Measurements from ENCODE around the gene DLX4. TPM values are rescaled to one million over a fixed set of nuclear protein-coding genes. Genes with fewer than 3 reads are reported as not detected.

DLX4 gene
- total RNA-seq, 4 donors from 2014 or later, result 1.4 to 5.7 (median 3.4) TPM

DNA sequence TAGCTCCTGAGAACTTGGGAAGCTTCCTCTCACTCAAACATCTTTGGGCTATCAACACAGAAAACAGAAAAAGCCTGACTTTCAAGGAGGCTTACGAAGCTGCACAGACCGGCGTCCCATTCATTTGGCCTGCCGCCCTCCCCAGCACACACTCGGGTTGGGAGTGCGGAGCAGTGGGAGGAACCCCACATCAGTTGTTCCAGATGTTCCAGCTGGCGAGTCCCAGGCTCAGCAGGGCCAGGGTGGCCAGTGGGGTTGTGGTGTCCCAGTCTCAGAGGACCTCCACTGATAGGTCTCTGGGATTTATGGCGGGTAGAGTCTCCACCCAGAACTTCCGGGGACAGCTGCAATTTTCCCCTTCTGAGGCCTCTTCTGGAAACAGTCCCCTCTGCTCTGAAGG, 43.1 kb upstream of the DLX4 start:
- TF ChIP-seq, protein P1, sequence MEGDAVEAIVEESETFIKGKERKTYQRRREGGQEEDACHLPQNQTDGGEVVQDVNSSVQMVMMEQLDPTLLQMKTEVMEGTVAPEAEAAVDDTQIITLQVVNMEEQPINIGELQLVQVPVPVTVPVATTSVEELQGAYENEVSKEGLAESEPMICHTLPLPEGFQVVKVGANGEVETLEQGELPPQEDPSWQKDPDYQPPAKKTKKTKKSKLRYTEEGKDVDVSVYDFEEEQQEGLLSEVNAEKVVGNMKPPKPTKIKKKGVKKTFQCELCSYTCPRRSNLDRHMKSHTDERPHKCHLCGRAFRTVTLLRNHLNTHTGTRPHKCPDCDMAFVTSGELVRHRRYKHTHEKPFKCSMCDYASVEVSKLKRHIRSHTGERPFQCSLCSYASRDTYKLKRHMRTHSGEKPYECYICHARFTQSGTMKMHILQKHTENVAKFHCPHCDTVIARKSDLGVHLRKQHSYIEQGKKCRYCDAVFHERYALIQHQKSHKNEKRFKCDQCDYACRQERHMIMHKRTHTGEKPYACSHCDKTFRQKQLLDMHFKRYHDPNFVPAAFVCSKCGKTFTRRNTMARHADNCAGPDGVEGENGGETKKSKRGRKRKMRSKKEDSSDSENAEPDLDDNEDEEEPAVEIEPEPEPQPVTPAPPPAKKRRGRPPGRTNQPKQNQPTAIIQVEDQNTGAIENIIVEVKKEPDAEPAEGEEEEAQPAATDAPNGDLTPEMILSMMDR (IDR thresholded peaks at IDR 0.05), result no peak
- TF ChIP-seq EP300 (IDR thresholded peaks at IDR 0.05) (no peak), POLR2AphosphoS5 (IDR thresholded peaks at IDR 0.05) (no peak), POLR2A (IDR thresholded peaks at IDR 0.05) (no peak)
- Histone ChIP-seq H3K27me3 (peaks cover 20% of the 10 kb centered on the region), H3K36me3 (no peaks in the 10 kb centered on the region), H3K4me1 (peaks cover 11% of the 10 kb centered on the region), H3K27ac (no peak overlapping the region), H3K4me3 (no peak overlapping the region), H3K9me3 (no peaks in the 10 kb centered on the region)
- WGBS, result 82% methylated on average over 2 of the region's 9 CpGs
- no peak for DNase-seq (ENCODE audit: low spot score in 2 of 2)

DNA sequence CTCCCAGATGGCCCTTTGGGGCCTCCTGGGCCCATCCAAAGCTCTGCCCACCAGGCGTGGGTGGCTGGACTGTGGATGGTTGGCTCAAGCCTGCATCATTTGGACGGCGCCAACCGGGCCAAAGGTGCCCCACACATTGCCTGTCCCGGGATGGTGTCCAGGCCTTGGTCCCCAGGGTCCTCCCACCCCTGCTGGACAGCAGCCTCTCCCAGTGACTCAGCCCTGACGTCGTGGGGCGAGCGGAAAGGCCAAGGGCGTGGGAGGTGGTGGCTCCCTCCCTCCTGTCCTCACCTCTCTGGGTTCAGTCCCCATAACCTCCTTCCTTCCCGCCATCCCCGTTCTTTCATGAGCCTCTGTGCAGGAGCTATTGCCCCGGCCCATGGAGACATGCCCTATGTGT, 42.1 kb upstream of the DLX4 start:
- Histone ChIP-seq H3K27me3 (peaks cover 25% of the 10 kb centered on the region), H3K9me3 (no peaks in the 10 kb centered on the region), H3K4me3 (no peak overlapping the region), H3K4me1 (peaks cover 11% of the 10 kb centered on the region), H3K36me3 (no peaks in the 10 kb centered on the region), H3K27ac (no peak overlapping the region)
- 67% methylated on average over 7 of the region's 13 CpGs for WGBS
- DNase-seq (ENCODE audit: low spot score in 2 of 2), result peak in 1 of 2 donors; percentile 85
- TF ChIP-seq EP300 (IDR thresholded peaks at IDR 0.05) (no peak), POLR2A (IDR thresholded peaks at IDR 0.05) (no peak), POLR2AphosphoS5 (IDR thresholded peaks at IDR 0.05) (no peak)
- TF ChIP-seq, protein P1 (IDR thresholded peaks at IDR 0.05), result no peak

DNA sequence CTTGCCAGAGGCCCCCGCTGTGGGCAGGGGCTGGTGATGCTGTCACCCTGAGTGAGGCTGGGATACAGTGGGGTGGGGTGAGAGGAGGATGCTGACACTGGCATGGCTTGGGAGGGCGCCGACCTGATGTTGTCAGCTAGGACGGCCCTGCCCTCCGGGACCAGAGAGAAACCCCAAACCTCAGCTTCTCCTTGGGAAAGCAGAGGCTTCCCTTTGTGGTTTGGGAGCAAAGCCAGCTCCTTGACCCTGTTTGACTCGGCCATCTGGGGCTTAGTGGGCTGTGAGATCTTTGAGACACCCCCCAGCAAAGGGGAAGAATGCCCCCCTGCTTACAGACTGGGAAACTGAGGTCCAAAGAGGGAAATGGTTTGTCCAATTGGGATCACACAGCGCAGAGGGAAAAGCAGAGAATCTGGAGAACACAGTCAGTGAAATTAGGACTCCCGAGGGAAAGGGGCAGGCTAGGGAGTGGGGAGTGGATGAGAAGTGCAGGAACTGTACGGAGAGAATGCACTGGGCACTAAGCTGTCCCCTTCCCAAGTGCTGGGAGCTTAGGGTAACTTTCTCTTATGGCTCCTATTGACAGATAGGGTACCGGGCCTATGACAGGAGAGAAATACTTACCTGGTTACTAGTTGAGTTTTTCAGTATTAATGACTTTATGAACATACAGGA, 40.7 kb upstream of the DLX4 start:
- Histone ChIP-seq H3K9me3 (no peaks in the 10 kb centered on the region), H3K27ac (no peak overlapping the region), H3K4me3 (no peak overlapping the region), H3K36me3 (no peaks in the 10 kb centered on the region), H3K4me1 (peaks cover 11% of the 10 kb centered on the region), H3K27me3 (peaks cover 29% of the 10 kb centered on the region)
- TF ChIP-seq, protein P1 (IDR thresholded peaks at IDR 0.05), result no peak
- TF ChIP-seq POLR2AphosphoS5 (IDR thresholded peaks at IDR 0.05) (no peak), EP300 (IDR thresholded peaks at IDR 0.05) (no peak), POLR2A (IDR thresholded peaks at IDR 0.05) (no peak)
- no peak for DNase-seq (ENCODE audit: low spot score in 2 of 2)
- WGBS, result 59% methylated on average over 9 of the region's 10 CpGs

DNA sequence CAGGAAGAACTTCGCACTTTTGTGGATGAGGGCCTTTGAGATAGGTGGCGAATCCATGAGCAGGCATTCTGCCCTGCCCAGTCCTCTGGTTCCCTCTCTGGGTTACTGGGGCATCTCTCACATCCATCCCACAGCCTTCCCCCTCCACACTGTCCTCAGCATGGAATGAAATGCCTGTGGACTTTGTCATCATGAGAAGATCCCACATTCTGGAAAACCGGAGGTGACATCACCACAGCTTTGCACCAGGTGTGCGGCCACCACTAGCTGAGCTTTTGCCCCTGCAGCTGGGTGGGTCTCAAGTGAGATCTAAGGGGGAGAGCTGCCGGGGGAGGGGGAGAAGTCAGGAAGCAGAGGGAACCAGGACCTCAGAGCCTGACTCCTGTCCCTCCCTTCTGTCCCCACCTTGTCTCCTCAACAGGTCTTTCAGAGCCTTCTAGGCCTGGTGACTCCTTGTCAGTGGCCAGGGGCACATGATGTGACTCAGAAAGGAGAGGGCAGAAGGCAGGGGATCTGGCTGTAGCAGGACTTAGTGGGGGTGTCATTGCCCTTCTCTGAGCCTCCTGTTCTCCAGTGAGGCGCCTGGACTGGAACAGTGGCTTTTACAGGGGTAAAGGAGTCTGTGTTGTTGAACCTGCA, 40.0 kb upstream of the DLX4 start:
- TF ChIP-seq POLR2AphosphoS5 (IDR thresholded peaks at IDR 0.05), result no peak
- TF ChIP-seq, protein P1 (IDR thresholded peaks at IDR 0.05), result no peak
- no peak for TF ChIP-seq POLR2A (IDR thresholded peaks at IDR 0.05)
- TF ChIP-seq EP300 (IDR thresholded peaks at IDR 0.05), result no peak
- no peak for DNase-seq (ENCODE audit: low spot score in 2 of 2)
- peaks cover 28% of the 10 kb centered on the region for H3K27me3 ChIP-seq
- no peak overlapping the region for H3K27ac ChIP-seq
- no peaks in the 10 kb centered on the region for H3K9me3 ChIP-seq
- H3K36me3 ChIP-seq, result no peaks in the 10 kb centered on the region
- peaks cover 11% of the 10 kb centered on the region for H3K4me1 ChIP-seq
- WGBS, result 88% methylated on average over 5 of the region's 6 CpGs
- no peak overlapping the region for H3K4me3 ChIP-seq

DNA sequence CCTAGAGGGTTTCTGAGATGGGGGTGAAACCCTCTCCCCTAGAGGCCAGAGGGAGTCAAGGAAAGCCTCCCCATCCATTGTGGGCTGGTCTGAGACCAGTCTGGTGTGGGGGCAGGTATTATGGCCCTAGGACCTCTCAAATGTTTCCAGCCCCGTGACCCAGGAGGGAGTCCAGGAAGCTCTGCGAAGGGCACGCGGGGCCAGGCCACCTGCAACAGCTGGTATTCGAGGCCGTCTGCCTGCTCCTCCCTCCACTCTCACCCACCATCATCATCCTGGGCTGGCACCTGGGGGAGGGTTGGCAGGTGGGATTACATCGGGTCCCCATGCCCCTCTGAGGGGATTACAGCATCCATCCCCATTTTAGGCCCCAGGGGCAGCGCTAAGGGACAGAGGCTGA, 38.1 kb upstream of the DLX4 start:
- 87% methylated on average over 7 of the region's 8 CpGs for WGBS
- Histone ChIP-seq H3K4me3 (no peak overlapping the region), H3K27me3 (peaks cover 32% of the 10 kb centered on the region), H3K4me1 (peaks cover 11% of the 10 kb centered on the region), H3K9me3 (no peaks in the 10 kb centered on the region), H3K27ac (no peak overlapping the region), H3K36me3 (no peaks in the 10 kb centered on the region)
- no peak for DNase-seq (ENCODE audit: low spot score in 2 of 2)
- TF ChIP-seq POLR2A (IDR thresholded peaks at IDR 0.05) (no peak), EP300 (IDR thresholded peaks at IDR 0.05) (no peak)
